ENCODE measurements around the gene DMAC2L. TPM values are rescaled to one million over a fixed set of nuclear protein-coding genes. Genes with fewer than 3 reads are reported as not detected.
"Not testable (repeated sequence)": the region's sequence is repeated elsewhere in the genome, so short reads cannot be mapped to it uniquely, and the experiment has no call there.

Gene DMAC2L
- total RNA-seq, 1 experiment from 2014 or later: 4.6 TPM

DNA sequence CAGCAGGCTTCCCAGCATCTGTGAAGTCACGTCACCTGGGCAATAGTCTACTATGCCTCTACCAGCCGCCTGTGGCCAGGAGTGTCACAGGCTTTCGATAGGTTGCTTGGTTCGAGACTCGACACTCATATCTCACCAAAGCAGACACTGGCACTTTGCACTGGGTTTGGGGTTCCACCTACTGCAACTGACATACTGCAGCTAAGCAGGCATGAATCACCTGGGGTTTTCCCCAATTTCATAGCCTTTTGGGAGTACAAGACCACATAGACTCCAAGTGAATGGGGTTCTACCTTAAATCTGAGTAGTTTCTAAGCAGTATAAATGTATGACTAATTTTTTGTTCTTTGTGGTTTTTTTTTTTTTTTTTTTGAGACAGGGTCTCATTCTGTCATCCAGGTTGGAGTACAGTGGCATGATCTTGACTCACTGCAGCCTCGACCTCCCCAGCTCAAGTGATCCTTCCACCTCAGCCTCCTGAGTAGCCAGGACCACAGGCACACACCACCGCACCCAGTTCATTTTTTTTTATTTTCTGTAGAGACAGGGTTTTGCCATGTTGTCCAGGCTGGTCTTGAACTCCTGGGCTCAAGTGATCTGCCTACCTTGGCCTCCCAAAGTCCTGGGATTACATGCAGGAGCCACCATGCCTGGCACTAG lies 32.1 kb downstream of the DMAC2L start:
- DNase-seq: no peak
- H3K9me3 ChIP-seq: no peaks in the 10 kb centered on the region
- no peak overlapping the region for H3K4me3 ChIP-seq
- H3K27me3 ChIP-seq: no peaks in the 10 kb centered on the region
- H3K36me3 ChIP-seq: no peaks in the 10 kb centered on the region; the same call in 1 of the 2 replicates

DNA sequence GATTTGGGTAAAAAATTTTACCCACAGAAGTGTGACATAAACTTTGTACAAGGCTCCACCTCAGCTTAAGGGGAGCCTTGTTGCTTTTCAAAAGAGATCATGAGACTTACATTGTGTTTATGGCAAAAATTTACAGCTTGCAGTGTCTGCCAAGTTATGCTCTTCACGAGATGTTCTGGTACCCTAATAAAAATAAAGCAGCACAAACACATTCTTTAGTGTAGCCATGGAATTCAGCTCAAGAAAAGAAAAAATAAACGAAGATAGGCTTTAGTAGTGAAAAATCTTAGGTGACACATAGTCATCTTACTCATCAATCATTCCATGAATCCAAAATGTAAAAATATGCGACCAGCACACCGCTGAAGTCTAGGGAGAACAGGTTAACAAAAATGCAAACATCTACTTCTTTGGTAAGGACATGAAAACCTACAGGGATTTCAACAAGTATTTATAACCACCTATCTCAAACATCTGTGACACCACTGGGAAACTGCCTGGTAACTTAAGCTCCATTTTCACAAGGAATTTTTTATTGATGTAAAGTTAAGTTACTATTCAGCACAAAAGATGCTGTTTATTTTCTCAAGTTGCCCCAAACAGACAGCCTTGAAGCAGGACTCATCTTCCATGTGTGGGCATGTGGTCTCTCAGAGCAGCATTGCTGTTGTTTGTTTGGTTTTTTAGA lies 32.9 kb downstream of the DMAC2L start:
- H3K27me3 ChIP-seq: no peaks in the 10 kb centered on the region
- no peak overlapping the region for H3K4me3 ChIP-seq
- H3K36me3 ChIP-seq: no peaks in the 10 kb centered on the region; the same call in 1 of the 2 replicates
- DNase-seq: no peak
- no peaks in the 10 kb centered on the region for H3K9me3 ChIP-seq

DNA sequence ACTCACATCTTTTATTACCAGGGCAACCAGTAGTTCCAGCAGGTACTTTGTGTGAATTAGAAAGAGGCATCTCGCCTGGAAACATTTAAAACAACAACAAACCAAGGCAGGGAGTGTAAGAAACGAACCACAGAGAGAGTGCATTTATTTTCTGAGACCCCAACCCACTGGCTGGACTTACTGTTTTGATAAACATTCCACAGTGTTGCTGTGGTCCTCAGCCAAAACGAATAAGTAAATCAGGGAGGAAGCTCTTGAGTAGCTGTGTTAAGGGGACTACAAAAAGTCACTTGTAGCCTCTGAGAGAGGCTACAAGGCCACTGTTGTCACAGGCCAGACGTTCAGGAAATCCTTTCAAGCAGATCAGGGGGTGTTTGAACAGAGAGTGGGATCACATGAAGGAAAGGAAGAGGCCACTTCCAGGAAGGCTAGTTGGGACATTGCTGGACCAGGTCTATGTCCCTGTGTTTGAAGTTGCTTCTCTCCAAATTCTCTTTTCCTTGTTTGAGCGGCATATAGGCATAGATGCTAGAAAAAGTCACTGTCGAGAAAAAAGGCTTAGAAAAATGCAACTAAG lies 33.8 kb downstream of the DMAC2L start:
- H3K4me3 ChIP-seq: no peak overlapping the region
- no peaks in the 10 kb centered on the region; the same call in 1 of the 2 replicates for H3K36me3 ChIP-seq
- no peaks in the 10 kb centered on the region for H3K9me3 ChIP-seq
- no peak for DNase-seq
- no peaks in the 10 kb centered on the region for H3K27me3 ChIP-seq

DNA sequence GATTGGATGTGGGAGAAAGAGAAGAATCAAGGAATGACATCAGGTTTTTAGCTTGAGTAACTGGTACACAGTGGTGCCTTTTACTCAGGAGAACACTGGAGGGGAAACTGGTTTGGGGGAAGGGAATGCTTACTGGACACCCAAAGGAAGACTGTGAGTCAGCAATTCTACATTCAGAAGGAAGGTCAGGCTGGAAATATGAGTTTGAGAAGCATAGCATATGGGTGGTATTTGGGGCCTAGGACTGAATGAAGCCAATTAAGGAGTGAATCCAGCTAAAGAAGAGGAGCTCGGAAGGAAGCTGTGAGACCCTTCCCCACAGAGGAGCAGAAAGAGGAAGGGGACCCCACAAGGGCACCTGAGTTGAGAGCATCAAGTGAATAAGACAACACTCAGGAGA lies 35.4 kb downstream of the DMAC2L start:
- no peak for DNase-seq
- H3K36me3 ChIP-seq: no peaks in the 10 kb centered on the region
- no peak overlapping the region for H3K4me3 ChIP-seq
- H3K27me3 ChIP-seq: no peaks in the 10 kb centered on the region
- no peaks in the 10 kb centered on the region for H3K9me3 ChIP-seq

DNA sequence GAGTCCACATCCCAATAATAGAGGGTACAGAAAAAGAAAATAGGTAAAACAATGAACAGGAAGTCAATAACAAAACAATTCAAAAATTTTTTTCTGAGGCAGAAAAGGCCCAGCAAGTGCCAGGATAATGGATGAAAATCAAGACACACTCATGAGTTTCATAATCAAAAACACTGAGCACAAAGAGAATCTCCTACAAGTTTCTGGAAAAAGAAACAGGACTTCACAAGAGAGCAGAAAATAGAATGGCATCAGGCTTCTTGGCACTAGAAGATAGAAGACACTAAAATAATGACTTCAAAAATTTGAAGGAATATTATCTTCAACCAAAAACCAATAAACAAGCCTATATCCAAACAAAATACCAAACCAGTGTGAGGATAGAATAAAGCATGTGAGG lies 36.8 kb downstream of the DMAC2L start:
- no peak overlapping the region for H3K4me3 ChIP-seq
- DNase-seq: no peak
- no peaks in the 10 kb centered on the region for H3K27me3 ChIP-seq
- no peaks in the 10 kb centered on the region for H3K9me3 ChIP-seq
- H3K36me3 ChIP-seq: no peaks in the 10 kb centered on the region

DNA sequence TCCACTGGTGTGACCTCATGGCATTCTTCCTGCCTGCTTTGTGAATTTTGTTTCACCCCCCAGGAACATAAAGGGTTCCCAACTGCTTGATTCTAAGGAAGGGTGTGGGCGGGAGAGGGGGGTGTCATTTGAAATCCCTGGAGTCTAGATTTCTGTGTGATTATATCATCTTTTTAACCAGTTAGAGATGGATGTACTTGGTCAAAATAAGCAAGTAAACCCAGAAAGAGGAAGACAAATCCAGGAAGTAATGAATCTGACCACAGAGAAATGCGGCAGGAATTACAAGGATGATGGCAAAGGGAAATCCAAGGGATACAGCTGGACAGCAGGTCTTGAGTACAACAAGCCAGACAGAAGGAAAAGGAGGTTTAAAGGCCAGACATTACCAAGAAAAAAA lies 38.9 kb downstream of the DMAC2L start:
- no peaks in the 10 kb centered on the region for H3K9me3 ChIP-seq
- H3K27me3 ChIP-seq: no peaks in the 10 kb centered on the region
- no peak overlapping the region for H3K4me3 ChIP-seq
- H3K36me3 ChIP-seq: no peaks in the 10 kb centered on the region
- DNase-seq: no peak

DNA sequence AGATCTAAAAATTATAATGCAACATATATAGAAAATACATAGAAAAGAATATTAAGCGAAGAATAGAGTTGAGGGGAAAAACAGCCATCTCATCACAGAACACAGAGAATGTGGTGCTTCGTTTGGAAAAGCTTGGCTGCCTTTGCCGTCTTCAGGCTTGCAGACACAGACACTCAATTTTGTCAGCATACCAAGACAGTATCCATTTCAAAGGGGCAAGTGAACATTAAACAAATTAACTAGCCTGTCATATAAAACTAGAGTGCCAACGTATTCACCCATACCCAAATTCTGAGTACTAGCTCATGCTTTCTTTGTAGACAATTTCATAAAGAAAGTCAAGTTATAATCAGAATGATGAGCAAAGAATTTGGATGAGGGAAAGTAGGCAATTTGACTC lies 40.5 kb downstream of the DMAC2L start:
- DNase-seq: no peak
- Histone ChIP-seq H3K36me3 (no peaks in the 10 kb centered on the region), H3K27me3 (no peaks in the 10 kb centered on the region), H3K4me3 (no peak overlapping the region), H3K9me3 (no peaks in the 10 kb centered on the region)

DNA sequence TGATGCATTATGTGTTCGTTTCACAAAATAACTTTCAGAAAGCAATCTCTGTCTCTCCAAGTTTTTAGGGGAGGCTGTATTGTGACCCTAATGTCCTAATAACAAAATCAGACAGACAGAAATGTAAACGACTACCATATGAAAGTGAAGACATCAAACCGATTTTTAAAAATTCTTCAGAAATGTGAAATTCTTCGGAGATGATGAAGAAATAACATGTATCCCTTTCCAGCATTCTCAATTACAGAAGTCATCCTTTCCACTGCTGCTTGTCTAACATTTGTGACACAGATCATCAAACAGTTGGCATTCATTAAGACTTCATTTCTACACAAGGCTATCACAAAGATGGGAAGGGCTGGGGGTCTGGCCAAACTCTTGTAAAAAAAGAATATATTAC lies 41.0 kb downstream of the DMAC2L start:
- no peak overlapping the region for H3K4me3 ChIP-seq
- DNase-seq: no peak
- no peaks in the 10 kb centered on the region for H3K27me3 ChIP-seq

DNA sequence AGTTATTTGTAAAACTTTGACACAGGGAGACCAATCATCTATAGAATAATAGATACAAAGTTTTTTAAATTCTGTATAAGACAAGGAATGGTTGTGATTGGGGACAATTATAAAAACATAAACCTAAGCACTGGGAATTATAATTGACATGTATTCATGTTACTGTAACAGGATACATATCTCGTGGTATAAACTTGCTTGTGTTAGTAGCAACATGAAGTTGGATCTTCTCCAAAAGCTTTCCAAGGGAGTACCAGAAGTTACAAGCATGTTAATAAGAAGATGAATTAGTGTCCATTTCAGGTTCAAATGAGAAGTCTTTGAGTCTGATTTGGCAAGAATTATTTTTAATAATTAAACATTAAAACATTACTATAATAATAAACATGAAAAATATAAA lies 42.4 kb downstream of the DMAC2L start:
- DNase-seq: no peak
- no peaks in the 10 kb centered on the region for H3K27me3 ChIP-seq
- H3K9me3 ChIP-seq: no peaks in the 10 kb centered on the region
- H3K4me3 ChIP-seq: no peak overlapping the region
- H3K36me3 ChIP-seq: no peaks in the 10 kb centered on the region; the same call in 1 of the 2 replicates

More for the DNA sequence above, 41.0 kb downstream of the DMAC2L start:
- Histone ChIP-seq H3K36me3 (no peaks in the 10 kb centered on the region; the same call in 1 of the 2 replicates), H3K9me3 (no peaks in the 10 kb centered on the region)

DNA sequence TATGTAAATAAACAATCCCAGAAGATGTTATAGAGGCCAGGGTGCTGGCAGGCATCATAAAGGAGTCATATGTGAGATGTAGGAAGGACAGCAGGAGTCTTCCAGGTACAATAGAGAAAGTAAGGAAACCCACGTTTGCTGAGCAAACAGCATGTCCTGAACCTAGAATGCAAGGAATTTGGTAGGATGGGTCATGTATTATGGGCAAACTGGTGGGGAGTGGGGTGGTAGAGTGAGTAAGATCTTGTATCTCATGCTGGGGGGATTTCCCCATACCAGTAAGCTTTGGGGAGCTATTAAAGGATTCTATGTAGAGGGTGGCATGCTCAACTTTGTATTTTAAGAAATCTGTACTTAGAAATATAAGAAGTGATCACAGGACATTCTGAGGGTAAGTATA lies 43.6 kb downstream of the DMAC2L start:
- H3K36me3 ChIP-seq: no peaks in the 10 kb centered on the region; the same call in 1 of the 2 replicates
- H3K9me3 ChIP-seq: no peaks in the 10 kb centered on the region
- no peaks in the 10 kb centered on the region for H3K27me3 ChIP-seq
- DNase-seq: no peak
- H3K4me3 ChIP-seq: no peak overlapping the region

DNA sequence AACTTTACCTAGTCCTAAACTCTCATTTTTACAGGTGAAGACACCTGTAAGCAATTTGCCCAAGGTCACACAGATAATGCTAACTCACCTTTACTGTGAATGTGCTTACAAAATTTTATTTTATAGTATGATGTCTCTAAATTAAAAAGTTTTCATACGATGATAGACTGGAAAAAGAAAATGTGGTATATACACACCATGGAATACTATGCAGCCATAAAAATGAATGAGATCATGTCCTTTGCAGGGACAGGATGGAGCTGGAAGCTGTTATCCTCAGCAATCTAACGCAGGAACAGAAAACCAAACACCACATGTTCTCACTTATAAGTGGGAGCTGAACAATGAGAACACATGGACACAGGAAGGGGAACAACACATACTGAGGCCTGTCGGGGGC lies 44.2 kb downstream of the DMAC2L start:
- H3K36me3 ChIP-seq, H3K4me3 ChIP-seq, H3K9me3 ChIP-seq, DNase-seq, H3K27me3 ChIP-seq: not testable (repeated sequence)

DNA sequence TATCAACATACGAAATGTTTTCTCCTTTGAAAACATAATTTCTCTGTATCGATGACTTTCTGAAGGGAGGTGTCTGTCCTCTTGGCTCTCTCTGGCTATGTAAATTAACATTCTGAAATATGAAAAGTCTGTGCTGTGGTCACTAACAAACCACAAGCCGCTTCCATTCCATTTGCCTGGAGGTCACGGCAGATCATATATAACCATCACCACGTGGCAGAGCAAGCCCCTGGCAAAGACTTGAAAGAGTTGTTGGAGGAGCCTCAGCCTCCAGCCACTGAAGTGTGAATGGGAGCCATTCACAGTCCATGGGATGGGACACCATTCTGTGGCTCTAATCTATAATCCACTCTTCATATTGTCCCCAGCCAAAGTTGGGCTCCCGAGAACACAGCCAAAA lies 45.0 kb downstream of the DMAC2L start:
- Histone ChIP-seq H3K36me3 (no peaks in the 10 kb centered on the region; the same call in 1 of the 2 replicates), H3K27me3 (no peaks in the 10 kb centered on the region)
- DNase-seq: no peak

DNA sequence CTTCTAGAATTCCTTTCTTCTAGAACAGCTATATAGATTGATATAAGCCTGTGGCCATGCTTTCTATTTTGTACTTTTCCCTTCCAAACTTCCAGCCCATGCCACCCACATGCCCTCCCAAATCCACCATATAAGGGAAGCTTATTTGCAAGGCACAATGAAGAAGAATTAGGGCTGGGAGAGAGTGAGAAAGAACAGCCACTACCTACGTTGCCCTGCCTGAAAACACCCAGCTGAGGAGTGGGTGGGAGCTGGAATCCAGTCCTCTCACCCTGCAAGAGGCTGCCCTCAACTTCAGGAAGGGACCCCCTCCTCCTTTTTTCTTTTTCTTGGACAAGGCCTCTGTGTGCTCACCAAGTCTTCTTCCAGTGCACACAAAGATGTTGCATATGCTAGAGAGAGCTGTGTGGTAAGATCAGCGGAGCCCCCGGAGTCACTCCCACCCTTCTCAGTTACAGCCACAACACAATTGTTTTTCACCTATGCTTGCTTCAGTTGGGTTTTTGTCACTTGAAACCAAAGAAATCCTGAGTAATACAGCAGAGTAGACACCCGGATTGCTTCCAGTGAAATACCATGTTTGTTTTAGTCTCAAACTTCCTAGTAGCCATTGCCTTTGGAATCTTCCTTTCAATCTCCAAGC lies 45.8 kb downstream of the DMAC2L start:
- Histone ChIP-seq H3K9me3 (0 out of 2 replicates have a peak, but pooled peaks cover 3% of the 10 kb centered on the region), H3K36me3 (no peaks in the 10 kb centered on the region; the same call in 1 of the 2 replicates), H3K4me3 (no peak overlapping the region), H3K27me3 (no peaks in the 10 kb centered on the region)
- no peak for DNase-seq

More for the DNA sequence above, 45.0 kb downstream of the DMAC2L start:
- H3K9me3 ChIP-seq: no peaks in the 10 kb centered on the region
- no peak overlapping the region for H3K4me3 ChIP-seq

DNA sequence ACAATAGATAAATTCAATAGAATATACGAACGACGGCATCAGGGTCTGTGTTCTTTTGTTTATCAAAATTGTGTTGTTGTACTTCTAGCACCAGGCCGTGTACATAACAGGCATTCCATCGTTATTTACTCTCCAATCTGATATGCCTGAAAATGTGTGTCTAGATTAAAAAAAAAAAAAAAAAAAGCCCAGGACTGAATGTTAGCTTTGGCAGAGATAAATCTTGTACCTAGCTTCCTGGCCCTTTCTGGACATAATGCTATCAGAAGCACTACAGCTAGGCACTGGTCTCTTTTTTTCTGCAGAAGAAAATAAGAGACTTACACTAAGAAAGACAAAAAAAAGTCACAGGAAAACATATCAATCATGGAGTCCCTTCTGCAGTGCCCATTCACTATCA lies 47.5 kb downstream of the DMAC2L start:
- DNase-seq: no peak
- Histone ChIP-seq H3K4me3 (no peak overlapping the region), H3K36me3 (no peaks in the 10 kb centered on the region; the same call in 1 of the 2 replicates)

DNA sequence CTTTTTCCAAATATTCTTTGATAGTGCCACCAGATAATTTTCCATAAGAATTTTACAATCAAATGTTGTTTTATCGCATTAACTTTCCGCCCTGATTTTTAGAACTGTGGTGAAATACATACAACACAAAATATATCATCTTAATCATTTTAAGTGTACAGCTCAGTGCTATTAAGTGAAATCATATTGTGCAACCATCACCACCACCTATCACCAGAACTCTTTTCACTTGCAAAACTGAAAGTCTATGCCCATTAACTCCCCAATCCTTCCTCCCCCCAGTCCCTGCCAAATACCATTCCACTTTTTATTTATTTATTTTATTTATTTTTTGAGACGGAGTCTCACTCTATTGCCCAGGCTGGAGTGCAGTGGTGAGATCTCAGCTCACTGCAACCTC lies 48.0 kb downstream of the DMAC2L start:
- 0 out of 2 replicates have a peak, but pooled peaks cover 3% of the 10 kb centered on the region for H3K9me3 ChIP-seq
- no peak overlapping the region for H3K4me3 ChIP-seq
- no peaks in the 10 kb centered on the region; the same call in 1 of the 2 replicates for H3K36me3 ChIP-seq
- no peaks in the 10 kb centered on the region for H3K27me3 ChIP-seq
- DNase-seq: no peak

More for the DNA sequence above, 47.5 kb downstream of the DMAC2L start:
- no peaks in the 10 kb centered on the region for H3K27me3 ChIP-seq
- 0 out of 2 replicates have a peak, but pooled peaks cover 3% of the 10 kb centered on the region for H3K9me3 ChIP-seq

DNA sequence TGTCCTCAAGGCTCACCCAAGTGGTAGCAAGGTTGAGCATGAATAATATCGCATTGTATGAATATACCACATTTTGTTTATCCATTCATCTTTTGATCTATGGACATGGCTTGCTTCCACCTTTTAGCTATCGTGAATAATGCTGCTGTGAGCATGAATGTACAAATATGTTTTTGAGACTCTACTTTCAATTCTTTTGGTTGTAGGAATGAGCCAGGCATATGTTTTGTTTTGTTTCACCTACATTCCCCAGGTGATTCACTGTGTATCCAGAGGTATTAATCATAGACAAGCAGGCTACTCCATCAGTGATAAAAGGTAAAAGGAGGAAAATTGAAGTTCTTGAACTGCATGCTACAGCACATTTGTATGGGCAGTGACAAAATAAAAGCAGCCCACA lies 48.7 kb downstream of the DMAC2L start:
- H3K4me3 ChIP-seq: no peak overlapping the region
- no peak for DNase-seq
- H3K36me3 ChIP-seq: no peaks in the 10 kb centered on the region; the same call in 1 of the 2 replicates
- no peaks in the 10 kb centered on the region for H3K27me3 ChIP-seq
- H3K9me3 ChIP-seq: 0 out of 2 replicates have a peak, but pooled peaks cover 3% of the 10 kb centered on the region

Data from MG63 (cell line).